ENCODE data around the gene SYPL1. TPM values are rescaled to one million over a fixed set of nuclear protein-coding genes. Genes with fewer than 3 reads are reported as not detected.

SYPL1 gene
- total and polyA plus RNA-seq, 9 of the 15 experiments (the other 6 are each of a cell fraction or from before 2014, with no cell fraction given), result 23.8 to 214 (median 70.2) TPM

GRCh38 chr7:106071999-106072714 is 40.0 kb downstream of the SYPL1 start (continued):
- TF ChIP-seq CGGBP1 (CRISPR knock-in tag; IDR thresholded peaks at IDR 0.05) (0 out of 2 replicates have a peak, but pooled peaks have one; percentile 23), ZNF408 (CRISPR knock-in tag; IDR thresholded peaks at IDR 0.05; ENCODE audit: low read depth) (no peak), TAF15 (IDR thresholded peaks at IDR 0.05; ENCODE audit: low read depth, low read length) (no peak), E2F8 (IDR thresholded peaks at IDR 0.05; ENCODE audit: low read depth, partially characterized antibody) (peak; percentile 56), ARNT (IDR thresholded peaks at IDR 0.05) (peak; percentile 87 to 96; a peak in 3 of 4 replicates), HDAC1 (IDR thresholded peaks at IDR 0.05) (peak in 1 of 2 experiments; percentile 94; a peak in 3 of 4 replicates), CHD4 (IDR thresholded peaks at IDR 0.05; ENCODE audit: insufficient read depth, insufficient replicate concordance, low read depth, low read length, poor library complexity, severe bottlenecking) (peak; percentile 41), SFPQ (IDR thresholded peaks at IDR 0.05; ENCODE audit: low read depth, low read length) (no peak), ZNF830 (CRISPR knock-in tag; IDR thresholded peaks at IDR 0.05) (no peak; the same call in 1 of the 2 replicates), ZBTB26 (CRISPR knock-in tag; IDR thresholded peaks at IDR 0.05) (no peak), NCOA4 (IDR thresholded peaks at IDR 0.05; ENCODE audit: partially characterized antibody) (no peak), FOXP1 (CRISPR knock-in tag; IDR thresholded peaks at IDR 0.05) (no peak), CEBPG (CRISPR knock-in tag; IDR thresholded peaks at IDR 0.05) (no peak), CEBPG (tag; conservative IDR thresholded peaks at IDR 0.05 in 1 of 2, IDR thresholded peaks at IDR 0.05 in 1 of 2) (no peak; a peak in 1 of 4 replicates), GTF2F1 (IDR thresholded peaks at IDR 0.05; ENCODE audit: low read depth, low read length) (no peak), RBFOX2 (IDR thresholded peaks at IDR 0.05; ENCODE audit: low read depth, low read length) (no peak), CTBP1 (IDR thresholded peaks at IDR 0.05; ENCODE audit: borderline replicate concordance) (peak; percentile 99)

Measured in K562 (cell line).